GM12872 (cell line): Measurements from ENCODE around the gene EPDR1.

Experiments used
- TF ChIP-seq, protein P1 (sequence below): IDR thresholded peaks from 3 replicates; pipeline ENCODE4 v1.5.1; 2011; ENCODE audit warnings: low read depth, mild to moderate bottlenecking, low read length, moderate library complexity; ENCODE audit not compliant: insufficient read depth

EPDR1 gene

DNA sequence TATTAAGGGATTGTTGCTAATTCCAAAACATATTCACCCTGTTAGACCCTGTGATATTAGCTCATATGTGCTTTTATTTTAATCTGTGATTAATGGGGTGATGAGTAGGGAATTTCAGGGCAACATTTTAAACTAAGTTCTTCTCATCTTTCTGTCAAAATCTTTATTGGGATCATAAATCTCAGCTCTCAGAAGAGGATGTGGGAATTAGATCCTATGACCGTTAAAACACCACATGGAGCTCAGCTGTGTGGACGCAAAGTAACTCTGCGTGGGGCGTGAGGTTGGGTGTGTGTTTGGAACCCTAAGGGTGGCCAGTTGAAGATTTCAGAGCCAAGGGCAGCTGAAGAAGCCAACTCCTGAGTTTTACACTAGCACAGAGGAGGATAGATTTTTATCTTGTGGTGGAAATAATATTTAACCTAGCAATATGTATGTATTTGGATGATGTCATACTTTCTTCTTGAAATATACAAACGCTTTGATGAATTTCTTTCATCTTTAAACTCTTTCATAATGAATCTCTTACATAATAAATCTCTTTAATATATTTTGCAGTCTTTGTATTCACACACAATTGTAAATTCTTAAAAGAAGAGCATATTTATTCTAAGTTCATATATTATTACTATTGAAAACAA lies 64.4 kb downstream of the EPDR1 start:
- TF ChIP-seq, protein P1, sequence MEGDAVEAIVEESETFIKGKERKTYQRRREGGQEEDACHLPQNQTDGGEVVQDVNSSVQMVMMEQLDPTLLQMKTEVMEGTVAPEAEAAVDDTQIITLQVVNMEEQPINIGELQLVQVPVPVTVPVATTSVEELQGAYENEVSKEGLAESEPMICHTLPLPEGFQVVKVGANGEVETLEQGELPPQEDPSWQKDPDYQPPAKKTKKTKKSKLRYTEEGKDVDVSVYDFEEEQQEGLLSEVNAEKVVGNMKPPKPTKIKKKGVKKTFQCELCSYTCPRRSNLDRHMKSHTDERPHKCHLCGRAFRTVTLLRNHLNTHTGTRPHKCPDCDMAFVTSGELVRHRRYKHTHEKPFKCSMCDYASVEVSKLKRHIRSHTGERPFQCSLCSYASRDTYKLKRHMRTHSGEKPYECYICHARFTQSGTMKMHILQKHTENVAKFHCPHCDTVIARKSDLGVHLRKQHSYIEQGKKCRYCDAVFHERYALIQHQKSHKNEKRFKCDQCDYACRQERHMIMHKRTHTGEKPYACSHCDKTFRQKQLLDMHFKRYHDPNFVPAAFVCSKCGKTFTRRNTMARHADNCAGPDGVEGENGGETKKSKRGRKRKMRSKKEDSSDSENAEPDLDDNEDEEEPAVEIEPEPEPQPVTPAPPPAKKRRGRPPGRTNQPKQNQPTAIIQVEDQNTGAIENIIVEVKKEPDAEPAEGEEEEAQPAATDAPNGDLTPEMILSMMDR = no peak

DNA sequence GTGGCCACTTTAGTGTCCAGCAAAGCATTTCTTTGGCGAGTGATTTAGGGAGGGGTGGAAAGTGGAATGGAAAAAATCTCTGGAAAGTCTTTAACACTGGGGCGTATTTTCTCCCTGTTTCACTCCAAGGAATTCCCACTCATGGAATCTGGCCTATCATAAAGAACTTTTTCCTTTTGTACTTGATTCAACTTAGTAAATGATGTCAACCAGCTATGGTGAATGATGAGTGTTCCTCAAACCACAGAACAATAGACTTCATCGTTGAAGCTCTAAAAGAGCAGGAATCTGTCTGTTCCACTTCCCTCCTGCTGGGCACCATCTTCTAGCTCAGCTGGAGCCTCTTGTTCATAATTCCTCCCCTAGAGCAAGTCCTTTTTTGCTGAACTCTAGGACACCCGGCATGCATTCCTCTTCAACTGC lies 66.5 kb downstream of the EPDR1 start:
- TF ChIP-seq, protein P1 = no peak

DNA sequence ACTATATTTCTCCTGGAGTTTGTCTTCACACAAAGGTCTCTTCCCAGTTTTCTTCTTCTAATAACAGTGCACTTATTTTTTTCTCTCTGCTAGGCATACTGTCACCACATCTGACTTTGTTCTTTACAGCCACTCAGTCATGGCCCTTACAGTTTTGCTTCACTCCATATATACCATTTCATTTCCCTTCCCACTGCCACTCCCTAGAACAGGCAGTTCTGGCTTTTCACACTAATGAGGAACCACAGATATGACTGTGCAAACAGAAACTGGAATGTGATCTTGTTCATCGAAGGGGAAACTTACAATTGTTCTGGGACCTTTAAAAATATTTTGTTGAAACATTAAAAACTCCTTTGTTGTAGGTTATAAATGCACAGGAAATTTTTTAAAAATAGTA lies 67.3 kb downstream of the EPDR1 start:
- TF ChIP-seq, protein P1 = no peak

DNA sequence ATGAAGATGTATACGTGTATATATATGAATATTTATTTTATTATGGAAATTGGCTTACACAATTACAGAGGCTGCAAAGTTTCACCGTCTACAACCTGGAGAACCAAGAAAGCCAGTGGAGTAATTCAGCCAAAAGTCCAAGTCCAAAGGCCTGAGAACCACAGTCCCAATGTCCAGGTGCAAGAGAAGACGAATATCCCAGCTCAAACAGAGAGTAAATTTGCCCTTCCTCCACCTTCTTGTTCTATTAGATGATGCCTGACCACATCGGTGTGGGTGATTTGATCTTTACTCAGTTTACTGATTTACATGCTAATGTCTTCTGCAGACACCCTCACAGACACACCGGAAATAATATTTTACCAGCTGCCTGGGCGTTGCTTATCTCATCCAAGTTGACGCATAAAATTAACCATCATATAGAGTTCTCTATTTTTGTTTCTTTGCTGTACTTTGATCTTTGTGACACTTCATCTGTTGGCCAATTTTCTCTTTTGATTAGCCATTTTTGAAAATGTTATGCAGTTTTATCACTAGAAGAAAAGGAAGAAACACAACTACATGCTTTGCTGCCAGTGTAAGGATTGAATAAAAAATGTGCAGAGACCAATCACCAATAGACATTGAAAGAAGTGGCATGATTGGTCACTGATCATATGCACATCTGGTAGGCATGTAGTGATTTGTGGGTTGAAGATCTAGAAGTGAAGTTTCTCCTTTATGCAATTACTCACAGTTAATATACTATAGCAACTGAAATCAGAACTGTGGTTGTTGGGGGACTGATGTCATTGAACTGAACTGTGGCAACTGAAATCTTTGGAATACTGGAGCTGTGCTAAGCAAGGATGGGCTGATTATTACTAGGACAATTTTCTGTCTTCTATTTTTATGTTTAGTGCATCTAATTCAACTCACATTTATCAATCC lies 68.5 kb downstream of the EPDR1 start:
- TF ChIP-seq, protein P1 = no peak

DNA sequence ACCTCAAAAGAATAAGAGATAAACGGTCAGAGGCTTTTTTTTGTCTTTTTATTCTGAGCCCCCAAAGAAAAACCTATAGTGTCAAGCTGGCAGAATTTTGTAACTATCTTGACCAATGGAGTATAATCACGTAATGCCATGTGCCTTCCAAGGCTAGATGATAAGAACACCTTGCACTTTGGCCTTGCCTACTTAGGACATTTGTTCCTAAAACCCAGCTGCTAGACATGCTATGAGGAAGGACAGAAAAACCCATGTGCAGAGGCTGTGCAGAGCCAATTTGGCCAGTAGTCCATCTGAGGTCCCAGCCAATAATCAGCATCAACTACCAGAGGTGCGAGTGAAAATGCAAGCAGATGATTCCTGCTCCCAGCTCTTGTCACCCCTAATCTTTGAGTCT lies 69.9 kb downstream of the EPDR1 start:
- TF ChIP-seq, protein P1 = no peak

DNA sequence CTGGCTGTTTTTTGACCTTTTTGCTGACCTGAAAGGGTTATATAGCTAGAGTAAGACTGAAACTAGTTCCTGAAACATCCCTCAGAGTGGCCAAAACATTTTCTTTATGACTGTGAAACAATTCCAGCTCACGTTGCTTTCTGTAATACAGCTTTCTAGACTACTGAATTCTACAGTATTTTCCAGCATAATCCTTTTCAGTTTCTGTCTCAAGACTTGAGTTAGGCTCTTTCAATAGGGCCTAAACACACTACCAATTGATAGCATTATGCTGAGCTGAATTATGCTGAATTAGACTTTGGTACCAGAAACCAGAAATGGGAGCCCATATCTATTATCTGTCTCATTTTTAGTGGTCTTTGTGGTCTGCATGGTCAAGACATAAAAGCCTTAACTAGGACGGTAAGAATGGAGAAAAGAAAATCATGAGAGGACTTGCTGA lies 72.6 kb downstream of the EPDR1 start:
- TF ChIP-seq, protein P1 = no peak

DNA sequence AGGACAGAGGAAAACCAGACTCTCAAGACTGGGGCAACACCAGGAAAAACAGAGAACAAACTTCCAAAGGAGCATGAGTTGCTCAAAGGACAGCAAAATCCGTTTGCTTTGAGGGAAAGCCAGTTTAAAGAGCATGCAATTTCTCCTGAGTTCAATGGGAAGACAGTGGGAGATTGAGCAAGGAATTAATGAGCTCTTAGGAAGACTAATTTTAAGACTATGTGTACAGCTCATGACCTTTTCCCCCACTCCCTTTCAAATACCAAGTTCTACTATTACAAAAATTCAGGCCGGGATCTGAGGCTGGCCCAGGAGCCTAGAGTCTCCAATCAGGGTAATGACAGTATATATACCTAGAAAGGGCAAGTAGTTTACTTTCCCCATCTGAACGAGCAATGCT lies 79.2 kb downstream of the EPDR1 start:
- TF ChIP-seq, protein P1 = no peak
